Measurements from ENCODE around the gene SMYD3. TPM values are rescaled to one million over a fixed set of nuclear protein-coding genes. Genes with fewer than 3 reads are reported as not detected.
"Not testable (repeated sequence)": the region's sequence is repeated elsewhere in the genome, so short reads cannot be mapped to it uniquely, and the experiment has no call there.

Gene SMYD3
- total RNA-seq, 4 donors from 2014 or later = 12.0 to 15.0 (median 13.2) TPM

- H3K27ac ChIP-seq (replicated peaks in 1 of 4) = no peak overlapping the region
- intact Hi-C loops (cut with DNase I) = no loop called here
- no peak for TF ChIP-seq POLR2A (IDR thresholded peaks at IDR 0.05; ENCODE audit: low read depth)
- no peak for TF ChIP-seq POLR2AphosphoS5 (IDR thresholded peaks at IDR 0.05)
- no peak for TF ChIP-seq CTCF (IDR thresholded peaks at IDR 0.05)
- no peak for TF ChIP-seq EP300 (IDR thresholded peaks at IDR 0.05)
- H3K27me3 ChIP-seq = no peaks in the 10 kb centered on the region
- H3K4me1 ChIP-seq = no peaks in the 10 kb centered on the region
- 98% methylated on average over 13 of the region's 13 CpGs for WGBS
- H3K36me3 ChIP-seq = no peaks in the 10 kb centered on the region
- no peak for DNase-seq (ENCODE audit: extremely low spot score)
- H3K9me3 ChIP-seq = no peaks in the 10 kb centered on the region
- H3K4me3 ChIP-seq = no peak overlapping the region
Observed at GRCh38 chr1:245823408-245824147, 683.5 kb downstream of the SMYD3 start.

- no peaks in the 10 kb centered on the region for H3K9me3 ChIP-seq
- intact Hi-C loops (cut with DNase I) = no loop called here
- WGBS = 88% methylated on average over 11 of the region's 11 CpGs
- H3K4me3 ChIP-seq = no peak overlapping the region
- no peaks in the 10 kb centered on the region for H3K4me1 ChIP-seq
- no peak for DNase-seq (ENCODE audit: extremely low spot score)
- H3K36me3 ChIP-seq = no peaks in the 10 kb centered on the region
- H3K27ac ChIP-seq (replicated peaks in 1 of 4) = no peak overlapping the region
- TF ChIP-seq CTCF (IDR thresholded peaks at IDR 0.05) (no peak), POLR2A (IDR thresholded peaks at IDR 0.05; ENCODE audit: low read depth) (no peak), POLR2AphosphoS5 (IDR thresholded peaks at IDR 0.05) (no peak), EP300 (IDR thresholded peaks at IDR 0.05) (no peak)
- H3K27me3 ChIP-seq = no peaks in the 10 kb centered on the region
Observed at GRCh38 chr1:245822996-245823395, 684.1 kb downstream of the SMYD3 start.

GRCh38 chr1:245818363-245818762 is 688.7 kb downstream of the SMYD3 start:
- H3K9me3 ChIP-seq; H3K36me3 ChIP-seq; H3K27me3 ChIP-seq; intact Hi-C loops (cut with DNase I); H3K27ac ChIP-seq (replicated peaks in 1 of 4); H3K4me3 ChIP-seq; DNase-seq (ENCODE audit: extremely low spot score); H3K4me1 ChIP-seq: not testable (repeated sequence)
- WGBS = 100% methylated on average over 5 of the region's 6 CpGs

GRCh38 chr1:245816496-245816895 is 690.6 kb downstream of the SMYD3 start:
- DNase-seq (ENCODE audit: extremely low spot score); H3K4me3 ChIP-seq; H3K27ac ChIP-seq (replicated peaks in 1 of 4); H3K27me3 ChIP-seq; H3K36me3 ChIP-seq; H3K9me3 ChIP-seq; intact Hi-C loops (cut with DNase I); H3K4me1 ChIP-seq: not testable (repeated sequence)
- 97% methylated on average over 16 of the region's 24 CpGs for WGBS

- Histone ChIP-seq H3K9me3 (no peaks in the 10 kb centered on the region), H3K27me3 (no peaks in the 10 kb centered on the region), H3K36me3 (no peaks in the 10 kb centered on the region), H3K4me3 (no peak overlapping the region), H3K27ac (replicated peaks in 1 of 4) (no peak overlapping the region), H3K4me1 (no peaks in the 10 kb centered on the region)
- WGBS = 75% methylated on average over 10 of the region's 10 CpGs
- intact Hi-C loops (cut with DNase I) = no loop called here
- DNase-seq (ENCODE audit: extremely low spot score) = no peak
- TF ChIP-seq POLR2AphosphoS5 (IDR thresholded peaks at IDR 0.05) = no peak
- TF ChIP-seq CTCF (IDR thresholded peaks at IDR 0.05) = no peak
- TF ChIP-seq POLR2A (IDR thresholded peaks at IDR 0.05; ENCODE audit: low read depth) = no peak
- TF ChIP-seq EP300 (IDR thresholded peaks at IDR 0.05) = no peak
Observed at GRCh38 chr1:245814651-245815050, 692.4 kb downstream of the SMYD3 start.

- no peak for TF ChIP-seq CTCF (IDR thresholded peaks at IDR 0.05)
- TF ChIP-seq POLR2A (IDR thresholded peaks at IDR 0.05; ENCODE audit: low read depth) = no peak
- no peak for TF ChIP-seq POLR2AphosphoS5 (IDR thresholded peaks at IDR 0.05)
- no peak for TF ChIP-seq EP300 (IDR thresholded peaks at IDR 0.05)
- no peaks in the 10 kb centered on the region for H3K4me1 ChIP-seq
- no peak overlapping the region for H3K27ac ChIP-seq (replicated peaks in 1 of 4)
- H3K27me3 ChIP-seq = no peaks in the 10 kb centered on the region
- H3K36me3 ChIP-seq = no peaks in the 10 kb centered on the region
- intact Hi-C loops (cut with DNase I) = no loop called here
- no peak for DNase-seq (ENCODE audit: extremely low spot score)
- no peaks in the 10 kb centered on the region for H3K9me3 ChIP-seq
- no peak overlapping the region for H3K4me3 ChIP-seq
- 96% methylated on average over 6 of the region's 6 CpGs for WGBS
Observed at GRCh38 chr1:245812278-245812677, 694.8 kb downstream of the SMYD3 start.
